Measurements from ENCODE around the gene CWC15.
"Not testable (repeated sequence)": the region's sequence is repeated elsewhere in the genome, so short reads cannot be mapped to it uniquely, and the experiment has no call there.

CWC15 gene

GRCh38 chr11:94932503-94932902 lies 40.9 kb downstream of the CWC15 start:
- CTCF ChIA-PET, result interaction anchor here (0.7 to 0.9 kb wide), 3 partner anchors 53 to 309 kb away, joined by 3 to 4 read pairs (median 3); no protein-coding TSS in a partner anchor
- no peaks in the 10 kb centered on the region for H3K9me3 ChIP-seq (ENCODE audit: control insufficient read depth, insufficient read depth, low read depth, low read length)
- POLR2A ChIA-PET, result no interaction called here

GRCh38 chr11:94932072-94932471 lies 41.3 kb downstream of the CWC15 start:
- H3K27ac ChIP-seq (ENCODE audit: extremely low read depth, low read depth, low read length); POLR2A ChIA-PET; H3K4me1 ChIP-seq (ENCODE audit: control insufficient read depth, insufficient read depth, low read length); H3K36me3 ChIP-seq (ENCODE audit: control insufficient read depth in 2 of 2, insufficient read depth in 1 of 2, low read length in 2 of 2); H3K4me3 ChIP-seq (ENCODE audit: low read depth, low read length); H3K9me3 ChIP-seq (ENCODE audit: control insufficient read depth, insufficient read depth, low read depth, low read length): not testable (repeated sequence)
- CTCF ChIA-PET, result interaction anchor here (0.7 to 0.9 kb wide), 4 partner anchors 9 to 309 kb away, joined by 3 to 4 read pairs (median 3); no protein-coding TSS in a partner anchor
- TF ChIP-seq ZNF580 (tag by site-specific recombination; IDR thresholded peaks at IDR 0.05) (0 out of 2 replicates have a peak, but pooled peaks have one; percentile 23), ZNF146 (tag by site-specific recombination; IDR thresholded peaks at IDR 0.05) (peak; percentile 84)

More at GRCh38 chr11:94932503-94932902, 40.9 kb downstream of the CWC15 start:
- no peak overlapping the region for H3K27ac ChIP-seq (ENCODE audit: extremely low read depth, low read depth, low read length)
- no peaks in the 10 kb centered on the region for H3K36me3 ChIP-seq (ENCODE audit: control insufficient read depth in 2 of 2, insufficient read depth in 1 of 2, low read length in 2 of 2)
- no peak overlapping the region for H3K4me3 ChIP-seq (ENCODE audit: low read depth, low read length)
- no peaks in the 10 kb centered on the region for H3K4me1 ChIP-seq (ENCODE audit: control insufficient read depth, insufficient read depth, low read length)
- TF ChIP-seq HIC1 (tag by site-specific recombination; IDR thresholded peaks at IDR 0.05), result no peak
- TF ChIP-seq ZNF701 (tag by site-specific recombination; IDR thresholded peaks at IDR 0.05), result no peak
- TF ChIP-seq ZXDB (tag by site-specific recombination; IDR thresholded peaks at IDR 0.05), result no peak

GRCh38 chr11:94928117-94928990 lies 45.0 kb downstream of the CWC15 start:
- Histone ChIP-seq H3K4me3 (ENCODE audit: low read depth, low read length) (no peak overlapping the region), H3K9me3 (ENCODE audit: control insufficient read depth, insufficient read depth, low read depth, low read length) (no peaks in the 10 kb centered on the region), H3K4me1 (ENCODE audit: control insufficient read depth, insufficient read depth, low read length) (no peaks in the 10 kb centered on the region), H3K27ac (ENCODE audit: extremely low read depth, low read depth, low read length) (no peak overlapping the region), H3K36me3 (ENCODE audit: control insufficient read depth in 2 of 2, insufficient read depth in 1 of 2, low read length in 2 of 2) (no peaks in the 10 kb centered on the region)
- ChIA-PET CTCF (interaction anchor here (0.6 to 1.5 kb wide), 3 partner anchors 40 to 848 kb away, joined by 3 to 6 read pairs (median 3); no protein-coding TSS in a partner anchor), POLR2A (no interaction called here)
- TF ChIP-seq ZNF610 (tag by site-specific recombination; IDR thresholded peaks at IDR 0.05; ENCODE audit: borderline replicate concordance) (no peak), ZBTB21 (tag by site-specific recombination; IDR thresholded peaks at IDR 0.05) (no peak), OVOL3 (tag by site-specific recombination; IDR thresholded peaks at IDR 0.05) (no peak), ZNF350 (tag by site-specific recombination; IDR thresholded peaks at IDR 0.05) (no peak), ZNF391 (tag by site-specific recombination; IDR thresholded peaks at IDR 0.05; ENCODE audit: borderline replicate concordance, low read depth) (no peak), ZNF341 (tag by site-specific recombination; IDR thresholded peaks at IDR 0.05; ENCODE audit: low read depth) (no peak), ZBTB26 (tag by site-specific recombination; optimal IDR thresholded peaks at IDR 0.05) (no peak), ZSCAN16 (tag by site-specific recombination; IDR thresholded peaks at IDR 0.05) (no peak), KLF10 (tag by site-specific recombination; IDR thresholded peaks at IDR 0.05) (no peak), ZNF843 (tag by site-specific recombination; IDR thresholded peaks at IDR 0.05) (no peak), ZNF175 (tag by site-specific recombination; IDR thresholded peaks at IDR 0.05) (no peak), ZNF211 (tag by site-specific recombination; IDR thresholded peaks at IDR 0.05; ENCODE audit: low read depth) (no peak), ZNF16 (tag by site-specific recombination; IDR thresholded peaks at IDR 0.05; ENCODE audit: low read depth) (no peak), KLF17 (tag by site-specific recombination; IDR thresholded peaks at IDR 0.05) (no peak), BCL6B (tag by site-specific recombination; IDR thresholded peaks at IDR 0.05) (no peak), GLI2 (tag by site-specific recombination; IDR thresholded peaks at IDR 0.05; ENCODE audit: borderline replicate concordance, low read depth) (no peak)

Data from HEK293 (cell line).